ENCODE measurements around the gene SREBF1.

The SREBF1 gene

DNA sequence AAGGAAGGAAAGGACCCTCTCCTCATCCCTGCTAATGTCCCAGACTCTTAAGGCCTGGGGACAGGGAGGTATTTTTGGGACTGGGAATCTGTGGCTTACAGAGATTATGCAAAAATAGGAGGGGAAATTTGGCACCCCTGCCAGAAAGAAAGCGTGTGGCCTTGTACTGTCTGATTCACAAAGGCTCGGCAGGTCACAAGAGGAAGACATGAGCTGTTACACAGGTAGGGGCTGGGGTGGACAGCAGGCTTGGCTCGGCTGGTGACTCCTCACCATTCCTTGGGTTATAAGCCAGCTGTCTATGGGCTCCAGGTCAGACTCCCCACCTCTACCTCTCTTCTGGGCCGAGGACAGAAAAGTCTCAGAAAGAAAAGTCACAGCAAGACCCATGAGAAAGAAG, 20.7 kb upstream of the SREBF1 start:
- FAIRE-seq, result no peak

DNA sequence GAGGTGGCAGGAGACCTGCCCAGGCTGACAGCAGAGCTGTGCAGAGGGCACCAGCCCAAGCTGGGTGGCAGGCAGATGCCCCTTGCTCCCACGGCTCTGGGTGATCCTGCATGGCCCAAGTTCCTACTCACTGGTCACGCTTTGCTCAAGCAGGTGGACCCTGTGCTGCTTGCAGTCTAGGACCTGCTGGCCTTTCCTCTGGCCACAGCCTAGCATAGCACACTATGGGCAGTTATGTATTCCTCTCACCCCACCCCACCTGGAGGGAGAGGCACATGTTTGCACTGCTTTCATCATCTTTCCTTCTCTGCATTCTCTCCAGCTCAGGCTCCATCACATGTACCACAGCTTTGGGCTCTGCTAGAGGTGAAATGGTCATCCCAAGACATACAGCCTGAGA, 19.6 kb upstream of the SREBF1 start:
- no peak for FAIRE-seq

DNA sequence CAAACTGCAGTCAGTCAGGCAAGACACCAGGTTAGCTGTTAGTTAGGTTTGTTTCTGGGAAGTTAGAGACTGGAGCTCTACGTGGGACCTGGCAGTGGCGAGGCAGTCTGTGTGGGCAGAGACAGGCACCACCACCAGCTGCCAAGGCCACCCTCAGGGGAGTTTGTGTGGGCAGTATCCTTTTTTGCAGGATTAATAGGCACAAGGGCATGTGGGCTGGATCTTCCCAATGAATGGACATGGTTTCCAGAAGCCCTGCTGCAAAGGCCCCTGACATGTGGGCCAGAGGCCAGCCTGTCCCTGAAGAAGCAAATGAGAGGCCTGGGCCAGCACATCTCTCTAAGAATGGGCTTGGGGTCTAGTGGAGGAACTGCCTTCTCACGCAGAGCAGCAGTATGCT, 19.2 kb upstream of the SREBF1 start:
- FAIRE-seq, result no peak

DNA sequence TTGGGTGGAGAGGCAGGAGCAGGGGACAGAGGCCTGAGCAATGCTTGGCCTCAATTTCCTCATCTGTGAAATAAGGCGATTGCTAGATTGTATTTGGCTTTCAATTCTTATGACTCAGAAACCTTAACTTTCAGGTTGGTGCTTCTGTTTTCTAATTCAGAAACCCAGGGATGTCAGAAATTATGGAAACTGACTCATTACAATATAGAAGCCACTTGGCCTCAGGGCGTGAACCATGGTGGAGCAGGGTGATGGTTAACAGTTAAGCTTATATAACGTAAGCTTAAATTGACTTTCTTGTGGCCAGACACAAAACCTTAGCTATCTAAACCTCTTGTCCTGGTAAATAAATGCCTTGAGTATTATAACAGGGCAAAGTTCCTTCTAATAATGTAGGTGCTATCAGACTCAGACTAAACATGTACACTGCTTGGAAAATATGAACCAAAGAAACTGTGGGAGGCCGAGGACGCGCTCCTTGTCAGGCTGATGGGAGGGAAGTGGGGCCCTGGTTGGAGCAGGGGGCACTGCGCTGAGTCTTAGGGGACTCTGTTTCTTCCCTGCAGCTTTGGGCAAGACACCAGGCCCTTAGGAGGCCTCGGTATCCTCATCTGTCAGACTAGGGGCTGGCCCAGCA, 17.1 kb upstream of the SREBF1 start:
- no peak for FAIRE-seq

DNA sequence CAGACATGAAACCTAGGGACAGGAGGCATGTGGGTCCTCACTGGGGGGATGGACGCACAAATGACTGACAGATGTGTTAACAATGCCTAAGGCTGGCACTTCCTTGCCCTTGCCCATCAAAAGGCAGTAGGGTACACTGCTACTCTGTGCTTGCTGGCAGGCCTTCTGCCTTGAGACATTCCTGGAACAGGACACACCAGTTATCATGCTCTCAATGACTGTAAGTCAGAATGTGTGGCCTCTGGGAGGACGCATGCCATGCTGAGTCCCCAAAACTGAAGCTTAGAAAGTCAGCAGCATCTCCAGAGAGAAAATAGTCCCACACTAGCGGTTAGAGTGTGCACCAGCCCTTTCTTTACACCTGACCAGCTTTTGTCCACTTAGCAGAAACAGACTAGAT, 16.1 kb upstream of the SREBF1 start:
- no peak for FAIRE-seq

DNA sequence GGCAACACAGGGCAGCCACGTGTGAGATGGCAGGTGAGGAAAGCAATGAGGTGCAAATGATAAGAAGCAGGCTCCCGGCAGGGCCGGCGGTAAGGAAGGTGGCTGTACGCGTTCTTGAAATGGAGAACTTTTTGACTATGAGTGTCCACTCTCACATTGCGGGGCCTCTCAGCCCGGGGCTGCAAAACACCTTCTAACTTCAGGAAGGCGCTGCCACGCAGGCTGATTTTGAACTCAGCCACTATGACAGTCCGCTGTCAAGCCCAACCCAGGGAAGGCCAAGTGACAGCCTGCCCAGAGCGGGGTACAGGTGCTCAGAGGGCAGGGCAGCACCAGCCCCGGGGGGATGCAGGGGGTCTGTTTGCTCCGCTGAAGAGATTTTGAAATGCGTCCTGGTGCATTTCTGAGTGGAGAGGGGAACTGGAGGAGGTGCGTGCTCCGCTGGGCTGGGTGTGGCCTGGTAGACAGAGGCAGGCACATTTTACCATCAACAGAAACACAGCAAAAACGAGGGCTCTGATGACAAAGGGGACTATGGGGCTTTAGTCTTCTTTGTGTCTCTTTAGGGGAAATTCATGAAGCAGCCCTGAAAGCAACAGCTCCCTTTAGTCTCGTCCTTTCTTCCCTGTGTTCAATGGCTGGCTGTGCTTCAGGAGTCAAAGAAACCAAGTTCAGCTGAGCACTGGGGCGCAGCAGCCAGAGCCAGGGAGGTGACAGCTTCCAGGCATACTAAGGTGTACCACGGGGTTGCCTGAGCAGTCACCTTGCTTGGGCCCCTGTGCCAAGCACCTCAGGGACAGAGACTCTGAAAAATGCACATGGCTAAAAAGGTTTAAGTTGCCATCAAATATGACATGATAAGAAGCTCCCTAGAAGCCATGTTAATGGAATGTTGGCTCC, 14.6 kb upstream of the SREBF1 start:
- no peak for FAIRE-seq

DNA sequence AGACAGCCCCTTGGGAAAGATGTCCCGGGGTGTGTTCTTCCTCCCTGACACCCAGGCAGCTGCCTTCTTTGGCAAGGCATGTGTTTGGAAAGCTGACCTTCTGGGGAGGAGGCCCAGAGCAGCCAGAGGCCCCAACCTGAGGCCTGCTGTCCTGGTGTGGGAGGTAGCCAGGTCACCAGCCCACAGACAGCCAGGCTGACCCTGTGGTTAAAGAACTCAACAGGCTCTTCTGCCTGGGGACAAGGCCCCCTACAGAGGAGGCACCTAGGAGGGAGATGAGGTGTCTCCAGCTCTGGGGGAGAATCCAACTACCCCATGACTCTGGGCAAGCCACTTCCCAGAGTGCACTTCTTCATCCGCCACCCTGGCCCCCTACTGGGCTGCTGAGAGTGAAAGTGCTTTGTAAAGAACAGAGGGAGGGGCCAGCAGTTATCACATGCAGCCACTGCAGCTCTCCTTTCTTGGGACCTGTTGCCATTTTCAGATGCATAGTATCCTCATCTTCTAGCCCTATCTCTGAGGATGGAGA, 13.1 kb upstream of the SREBF1 start:
- FAIRE-seq, result no peak

DNA sequence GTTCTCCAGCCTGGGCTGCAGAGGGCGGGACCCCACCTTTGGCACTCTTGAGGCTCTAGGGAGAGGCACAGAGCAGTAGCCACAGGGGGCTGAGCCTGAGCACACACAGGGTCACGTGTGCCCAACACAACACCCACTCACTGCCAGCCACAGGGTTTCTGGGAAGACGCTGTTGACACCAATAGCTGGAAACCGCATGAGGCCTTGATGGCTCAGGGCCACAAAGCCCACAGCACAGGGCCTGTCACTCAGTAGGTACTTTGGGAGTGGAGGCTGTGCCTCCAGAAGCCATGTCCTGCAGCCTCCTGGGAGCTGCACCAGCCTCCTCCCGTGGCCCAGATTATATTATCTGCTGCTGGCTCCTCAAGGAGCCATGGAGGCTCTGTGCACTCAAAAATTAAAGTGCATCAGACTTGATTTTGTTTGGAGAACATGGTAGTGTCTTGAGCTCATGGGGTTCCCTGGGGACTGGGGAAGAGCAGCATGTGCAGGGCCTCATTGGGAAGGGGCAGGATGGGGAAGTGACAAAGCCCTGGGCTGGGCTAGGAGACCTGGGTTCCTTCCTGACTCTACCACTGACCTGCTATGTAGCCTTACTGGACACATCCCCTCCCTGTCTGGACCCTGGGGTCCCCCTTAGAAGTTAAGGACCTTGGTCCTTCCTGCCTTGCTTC, 12.5 kb upstream of the SREBF1 start:
- FAIRE-seq, result no peak

DNA sequence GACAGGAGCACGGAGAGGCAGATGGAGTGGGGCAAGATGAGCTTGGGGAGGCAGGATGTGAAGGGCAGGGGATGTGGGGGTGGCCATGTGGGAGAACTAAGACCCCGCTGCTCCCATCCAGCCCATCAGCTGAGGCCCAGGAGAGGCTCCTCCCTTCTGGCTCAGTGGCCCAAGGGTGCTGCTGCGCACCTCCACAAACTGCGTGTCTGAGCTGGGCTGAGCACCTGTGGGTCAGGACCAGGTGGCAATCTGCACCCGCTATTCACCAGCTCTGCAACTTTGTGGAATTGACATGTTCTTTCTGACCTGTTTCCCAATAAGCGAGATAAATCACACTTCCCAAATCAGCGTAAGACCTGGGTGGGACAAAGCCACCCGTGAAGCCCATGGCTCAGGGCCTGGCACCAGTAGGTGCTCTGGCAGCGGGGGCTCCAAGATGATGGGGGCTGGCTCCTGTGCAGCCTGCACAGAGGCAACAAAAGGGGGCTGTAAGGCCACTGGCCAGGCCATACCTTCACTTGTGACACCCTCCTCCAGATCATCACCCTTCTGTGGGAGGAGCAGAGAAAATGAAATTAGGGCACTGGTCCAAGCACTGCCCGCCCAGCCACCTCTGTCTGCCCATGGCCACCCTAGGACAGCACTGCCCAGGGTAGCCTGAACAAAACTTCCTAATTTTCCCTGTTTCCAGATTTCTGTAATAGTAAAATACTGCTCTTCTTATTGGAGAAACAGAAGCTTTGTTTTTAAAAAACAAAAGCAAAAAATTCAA, 11.7 kb upstream of the SREBF1 start:
- no peak for FAIRE-seq

DNA sequence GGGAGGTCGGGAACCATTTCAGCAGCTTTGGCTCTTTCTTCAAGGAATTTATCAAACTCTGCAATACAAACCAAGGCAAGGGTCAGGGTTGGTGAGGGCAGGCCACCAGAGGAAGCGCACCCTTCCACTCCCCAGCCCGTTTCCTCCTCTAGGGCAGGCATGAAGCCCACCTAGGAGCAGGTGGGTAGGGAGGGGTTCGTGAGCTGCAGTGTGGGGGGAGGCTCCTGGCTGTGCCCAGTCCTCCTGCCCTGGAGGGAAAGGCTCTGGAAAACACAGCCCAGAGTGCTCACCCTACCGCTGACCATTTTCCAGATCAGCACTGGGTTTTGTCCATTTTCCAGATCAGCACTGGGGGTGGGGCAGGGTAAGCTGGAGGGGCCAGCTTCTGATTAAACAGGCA, 10.9 kb upstream of the SREBF1 start:
- no peak for FAIRE-seq

DNA sequence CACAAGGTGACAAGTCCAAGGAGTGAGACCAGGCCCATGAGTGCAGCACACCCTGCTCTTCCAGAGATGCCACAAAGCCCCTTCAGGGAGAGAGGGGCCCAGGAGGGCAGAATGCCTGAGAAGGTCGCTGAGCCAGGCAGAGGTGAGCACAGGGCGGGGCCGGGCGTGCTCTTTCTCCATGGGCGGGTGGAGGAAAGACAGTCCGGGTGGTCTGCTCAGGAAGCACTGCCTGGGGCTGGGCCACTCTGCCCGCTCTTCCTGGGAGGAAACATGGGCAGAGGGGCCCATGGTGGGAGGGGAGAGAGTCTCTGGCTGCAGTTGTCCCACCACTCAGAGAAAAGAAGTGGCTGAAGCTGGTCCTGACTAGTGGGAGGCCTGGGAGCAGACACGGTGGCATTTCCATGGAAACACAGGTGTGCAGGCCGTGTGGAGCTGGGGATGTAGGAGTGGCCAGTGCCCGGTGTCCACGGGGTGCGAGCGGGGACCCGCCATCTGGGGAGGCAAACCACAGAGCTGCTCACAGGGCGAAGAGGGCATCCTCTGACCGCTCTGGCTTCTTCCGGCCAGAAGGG, 10.4 kb upstream of the SREBF1 start:
- no peak for FAIRE-seq

DNA sequence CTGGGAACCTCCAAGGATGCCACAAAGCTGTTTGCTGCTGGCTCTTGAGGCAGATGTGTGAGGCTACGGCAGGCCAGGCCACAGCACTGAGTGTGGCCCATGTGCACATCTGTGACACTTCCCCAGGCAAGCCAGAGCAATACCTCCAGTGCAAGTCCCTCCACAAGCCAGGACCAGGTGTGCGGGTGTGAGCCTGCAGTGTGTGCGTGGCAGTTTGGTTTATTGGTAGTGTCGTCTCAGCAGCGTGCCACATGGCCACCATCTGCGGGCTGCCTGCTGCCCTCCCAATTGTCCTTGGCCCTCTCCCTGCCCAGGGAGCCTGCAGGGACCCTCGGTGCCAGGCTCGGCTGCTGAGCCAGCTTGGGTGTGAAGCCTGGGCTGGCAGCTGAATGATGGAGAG, 9.9 kb upstream of the SREBF1 start:
- FAIRE-seq, result no peak

DNA sequence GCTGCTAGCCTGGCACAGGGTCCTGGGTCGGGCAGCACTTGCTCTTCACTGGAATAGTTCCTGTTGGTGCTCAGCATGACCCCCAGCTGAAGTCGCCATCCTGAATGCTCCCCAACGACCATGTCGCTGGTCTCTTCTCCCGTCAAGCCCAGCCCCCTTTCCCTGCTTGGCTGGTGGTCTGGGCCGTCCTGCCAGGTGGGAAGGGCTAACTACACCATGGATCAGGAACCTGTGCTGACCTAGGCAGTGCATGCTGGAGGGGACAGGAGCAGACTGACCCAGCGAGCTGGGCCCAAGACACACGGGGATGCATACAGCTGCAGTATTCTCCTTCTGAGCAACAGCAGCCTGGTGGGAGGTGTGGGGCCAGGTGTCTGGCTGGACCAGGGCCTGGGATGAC, 9.2 kb upstream of the SREBF1 start:
- no peak for FAIRE-seq

DNA sequence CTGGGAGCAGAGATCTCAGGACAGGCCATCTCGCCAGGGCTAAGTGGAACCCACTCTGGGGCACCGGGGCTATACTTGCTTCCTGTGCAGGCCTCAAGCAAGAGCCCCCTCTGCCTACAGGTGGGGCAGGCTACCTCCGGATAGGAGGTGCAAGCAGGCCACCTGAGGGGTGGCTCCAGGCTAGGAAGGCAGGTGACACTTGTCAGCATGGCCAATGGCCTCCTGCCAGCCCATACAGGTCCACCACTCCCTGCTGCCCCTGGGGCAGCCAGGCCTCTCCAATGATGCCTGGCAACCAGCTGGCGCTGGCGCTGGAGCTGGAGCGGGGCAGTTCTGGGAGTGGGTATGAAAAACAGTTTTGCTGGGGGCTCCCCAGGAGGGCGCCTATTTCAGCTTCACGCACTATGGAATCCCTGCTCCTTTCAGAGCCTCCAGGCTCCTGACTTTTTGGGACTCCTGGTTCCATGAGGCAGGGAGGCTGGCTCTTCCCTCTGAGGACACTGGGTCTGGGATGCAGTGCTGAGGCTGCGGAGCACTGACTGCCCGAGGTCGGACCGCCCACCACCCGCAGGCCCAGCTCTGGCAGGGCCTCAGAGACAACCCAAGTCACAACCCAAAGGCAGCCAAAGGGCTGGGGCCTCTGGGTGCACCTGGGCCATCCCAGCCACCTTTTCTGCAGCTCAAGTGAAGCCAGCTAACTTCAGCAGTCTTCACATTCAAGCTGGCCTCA, 8.4 kb upstream of the SREBF1 start:
- no peak for FAIRE-seq

DNA sequence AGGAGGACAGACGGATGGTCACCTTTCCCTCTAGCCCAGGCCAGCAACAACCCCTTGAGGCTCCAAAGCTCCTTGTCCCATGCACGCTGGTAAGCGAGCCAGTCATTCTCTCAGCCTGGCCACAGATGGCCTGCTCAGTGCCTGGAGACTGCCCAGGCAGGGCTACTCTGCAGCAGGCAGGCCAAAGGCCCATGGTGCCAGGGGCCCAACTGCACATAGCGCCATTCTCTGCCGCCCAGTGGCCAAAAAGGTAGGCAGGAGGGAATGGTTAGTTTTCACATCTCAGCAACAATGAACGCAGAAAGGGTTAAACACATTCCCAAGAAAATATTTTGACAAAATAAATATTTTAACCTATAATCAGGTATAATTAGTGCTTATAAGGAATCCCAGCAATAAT, 7.7 kb upstream of the SREBF1 start:
- no peak for FAIRE-seq

DNA sequence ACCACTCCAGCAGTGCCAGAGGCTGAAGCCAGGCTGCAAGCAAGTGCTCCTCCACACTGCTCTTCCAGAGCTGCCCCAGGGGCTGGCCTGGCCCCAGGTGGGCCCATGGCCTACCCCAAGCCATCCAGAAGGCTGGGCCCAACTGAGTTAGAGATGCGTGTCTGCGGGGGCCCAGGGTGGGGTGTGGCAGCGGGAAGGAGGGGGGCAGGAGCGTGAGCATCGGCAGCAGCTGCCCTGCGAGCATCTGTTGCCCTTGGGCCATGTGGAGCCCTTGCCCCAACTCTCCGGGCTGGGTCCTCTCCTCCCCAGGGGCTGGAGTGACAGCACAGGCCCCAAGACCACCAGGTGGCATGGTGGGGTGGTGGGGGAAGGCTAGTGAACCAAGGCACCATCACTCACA, 7.3 kb upstream of the SREBF1 start:
- FAIRE-seq, result no peak

DNA sequence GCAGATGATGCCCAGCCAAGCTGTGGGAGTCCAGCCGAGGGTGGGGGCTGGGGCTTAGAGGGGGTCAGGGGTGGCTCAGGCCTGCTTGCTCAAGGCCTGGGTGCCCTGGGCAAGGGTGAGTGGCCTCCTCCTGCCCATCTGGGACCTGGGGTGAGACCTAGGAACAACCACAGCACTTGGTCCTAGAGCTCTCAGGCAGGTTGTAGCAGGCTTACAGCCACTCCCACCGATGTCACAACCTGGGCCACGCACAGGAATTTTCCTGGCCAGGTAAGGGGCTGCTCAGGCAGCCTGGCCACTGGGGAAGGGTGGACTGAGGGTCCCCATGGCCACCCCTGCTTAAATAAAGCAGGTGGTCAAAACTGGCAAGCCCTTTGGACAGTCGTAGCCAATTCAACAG, 6.3 kb upstream of the SREBF1 start:
- no peak for FAIRE-seq

DNA sequence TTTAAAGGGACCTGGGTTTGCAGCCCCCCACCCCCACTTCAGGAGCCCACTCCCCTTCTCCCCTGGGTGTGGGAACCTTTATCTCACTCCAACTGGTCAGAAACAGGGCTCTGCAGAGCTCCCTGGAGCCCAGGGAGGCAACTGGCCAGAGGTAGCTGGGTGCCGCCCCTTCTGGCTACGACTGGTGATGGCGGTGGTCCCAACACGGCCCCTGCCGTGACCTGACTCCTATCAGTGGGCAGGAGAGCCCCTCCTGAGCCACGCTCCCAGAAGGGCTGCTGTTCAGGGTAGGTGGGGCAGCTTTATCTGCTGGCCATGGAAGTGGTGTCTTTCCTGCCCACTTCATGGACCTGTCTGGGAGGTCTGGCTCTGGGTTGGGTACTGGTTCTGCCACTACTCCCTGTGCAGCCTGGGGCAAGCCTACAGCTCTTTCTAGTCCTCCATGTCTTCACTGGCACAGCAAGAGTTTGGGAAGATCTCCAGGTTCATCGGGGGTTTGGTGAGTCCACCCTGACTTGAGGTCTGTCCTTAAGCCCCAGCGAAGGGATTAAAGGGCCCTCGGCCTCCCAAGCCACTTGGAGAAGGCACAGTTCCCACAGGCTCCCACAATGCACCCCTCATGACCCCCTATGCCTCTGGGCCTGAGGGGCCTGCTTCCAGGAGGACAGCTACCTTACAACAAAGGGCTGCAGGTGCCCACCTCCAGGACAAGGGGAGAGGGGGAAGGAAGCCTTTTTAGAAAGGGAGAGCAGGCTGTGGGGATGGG, 5.5 kb upstream of the SREBF1 start:
- FAIRE-seq, result no peak

DNA sequence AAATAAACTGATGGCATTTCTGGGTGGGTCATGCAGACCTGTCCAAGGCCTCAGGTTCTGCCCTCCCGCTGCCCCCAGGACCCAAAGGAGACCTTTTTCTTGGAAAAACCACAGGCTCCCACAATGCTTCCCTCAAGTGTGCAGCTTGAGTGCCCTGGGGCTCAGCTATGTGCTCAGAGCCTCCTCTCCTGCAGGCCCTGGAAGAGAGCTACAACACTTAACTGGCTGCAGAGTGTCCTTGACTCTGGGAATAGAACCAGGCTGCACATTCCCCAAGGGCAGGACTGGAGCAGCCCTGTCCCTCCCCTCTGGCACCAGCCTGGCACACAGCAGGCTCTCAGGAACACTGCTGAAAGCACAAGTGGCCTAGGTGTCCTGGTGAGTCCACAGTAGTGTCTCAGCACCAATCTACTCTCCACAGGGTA, 4.8 kb upstream of the SREBF1 start:
- FAIRE-seq, result no peak

DNA sequence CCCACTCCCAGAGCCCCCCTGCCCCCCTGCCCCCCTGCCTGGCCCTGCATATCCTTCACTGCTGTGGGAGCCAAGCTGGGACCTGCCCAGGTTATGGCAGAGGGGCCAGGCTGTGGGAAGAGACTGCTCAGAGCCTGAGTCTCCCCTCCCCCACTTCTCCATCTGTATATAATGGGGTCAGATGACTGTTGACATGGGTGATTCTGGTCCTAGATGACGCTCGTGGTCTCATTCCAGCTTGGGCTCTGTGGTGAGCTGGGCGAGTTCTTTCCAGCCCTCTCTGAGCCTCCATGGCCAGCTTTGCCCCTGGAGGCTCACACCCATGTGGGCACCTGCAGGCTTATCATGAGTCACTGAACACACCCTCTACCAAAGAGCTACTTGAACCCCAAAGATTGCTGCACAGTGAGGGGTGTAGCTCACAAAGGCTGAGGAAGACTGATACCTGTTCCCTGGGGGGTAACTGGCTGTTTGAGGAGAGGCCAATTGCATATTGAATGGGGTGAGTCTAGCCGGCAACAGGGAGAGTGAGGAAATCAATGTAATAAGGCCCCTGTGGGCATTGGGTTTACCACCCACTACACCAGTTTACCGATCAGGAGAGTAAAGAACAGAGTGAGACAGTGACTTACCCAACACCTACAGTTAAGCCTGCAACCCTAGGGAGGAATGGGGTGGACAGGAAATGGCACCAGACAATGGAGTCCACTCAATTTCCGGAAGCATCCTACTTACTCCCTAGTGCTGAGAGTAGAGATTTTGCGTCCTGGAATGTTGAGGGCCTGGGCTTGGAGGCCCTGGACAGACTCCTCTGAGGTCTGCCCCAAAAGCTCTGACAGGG, 4.2 kb upstream of the SREBF1 start:
- FAIRE-seq, result no peak
